A549 (cell line): ENCODE results near the gene PLXNC1. TPM values are rescaled to one million over a fixed set of nuclear protein-coding genes. Genes with fewer than 3 reads are reported as not detected.
A peak's percentile ranks its signal among the peaks of the same experiment; 100 is the strongest.

ENCODE experiments used
- ATAC-seq, 2 experiments: fragments of 200-7000 bp in 1 of 2; fragments of >200 bp in 1 of 2; cut with Nextera tagmentation in 1 of 2; cut with Tn5 transposase in 1 of 2; 3 replicates each; pipeline versions ENCODE4 v1.8.0 to v1.9.1; 2018 to 2020; ENCODE audit warnings: mild to moderate bottlenecking in 1 of 2, moderate library complexity in 1 of 2
- CTCF ChIA-PET: fragments of 300-600 bp; sonication (Branson Sonifier 250); formaldehyde crosslinking; extraction: SDS; loops from one replicate; lab custom pipeline; 2021; ENCODE audit warnings: antibody characterized with exemption, inconsistent platforms; lab: Yijun Ruan, JAX
- POLR2A ChIA-PET: fragments of 350-600 bp; formaldehyde crosslinking; extraction: SDS; loops from one replicate; lab custom pipeline; 2021; ENCODE audit warnings: antibody characterized with exemption, inconsistent platforms; lab: Yijun Ruan, JAX
- DNase-seq, 2 experiments: peaks; one replicate each; pipeline versions ENCODE4 v3.0.0 to v3.0.0-alpha.2; 2011 to 2016; ENCODE audit warnings: low read depth in 1 of 2, low spot score in 1 of 2
- FAIRE-seq: peaks from 2 replicates; lab custom pipeline; 2011; peaks lifted over from hg19 to GRCh38; lab: Jason Lieb, UNC
- H3K27ac ChIP-seq, 2 experiments: fragments of >200 bp; sonication (Bioruptor Twin); formaldehyde crosslinking; 3 replicates each; pipeline ENCODE4 v1.5.1; 2016 to 2017
- H3K4me1 ChIP-seq: fragments of >200 bp; sonication (Bioruptor Twin); formaldehyde crosslinking; 3 replicates; pipeline ENCODE4 v1.6.1; 2016
- H3K4me2 ChIP-seq: fragments of >200 bp; sonication (Bioruptor Twin); formaldehyde crosslinking; 3 replicates; pipeline ENCODE4 v1.6.1; 2016
- H3K4me3 ChIP-seq: fragments of >200 bp; sonication (Bioruptor Twin); formaldehyde crosslinking; 3 replicates; pipeline ENCODE4 v1.5.1; 2016
- H3K9me3 ChIP-seq: fragments of >200 bp; sonication (Bioruptor Twin); formaldehyde crosslinking; 3 replicates; pipeline ENCODE4 v1.6.1; 2016
- CHD2 ChIP-seq: fragments of 150-350 bp; IDR thresholded peaks from 2 replicates; pipeline ENCODE4 v1.6.1; 2014; ENCODE audit warnings: low read length; ENCODE audit not compliant: partially characterized antibody
- EHMT2 ChIP-seq: fragments of 200-600 bp; sonication (generic); IDR thresholded peaks from 2 replicates; pipeline ENCODE4 v1.6.1; 2016; ENCODE audit warnings: antibody characterized with exemption, low read depth, mild to moderate bottlenecking, moderate library complexity
- ESRRA ChIP-seq: fragments of 150-350 bp; IDR thresholded peaks from 2 replicates; pipeline ENCODE4 v1.6.1; 2014; ENCODE audit warnings: mild to moderate bottlenecking, low read length, borderline replicate concordance
- JUNB ChIP-seq: fragments of >200 bp; sonication (Bioruptor Twin); formaldehyde crosslinking; IDR thresholded peaks from 2 replicates; pipeline ENCODE4 v1.6.1; 2016
- MAFK ChIP-seq: fragments of 450-650 bp; IDR thresholded peaks from 2 replicates; pipeline ENCODE4 v1.6.1; 2014; ENCODE audit not compliant: partially characterized antibody
- MAZ ChIP-seq: fragments of 150-350 bp; IDR thresholded peaks from 2 replicates; pipeline ENCODE4 v1.6.1; 2014; ENCODE audit warnings: antibody characterized with exemption, low read depth, low read length, borderline replicate concordance
- PHF8 ChIP-seq: fragments of 200-600 bp; sonication (generic); IDR thresholded peaks from 2 replicates; pipeline ENCODE4 v1.6.1; 2016; ENCODE audit warnings: low read depth, mild to moderate bottlenecking, antibody characterized with exemption, moderate library complexity, borderline replicate concordance
- RAD21 ChIP-seq, 2 experiments: fragments of >200 bp in 1 of 2; sonication (Bioruptor Twin) in 1 of 2; formaldehyde crosslinking in 1 of 2; IDR thresholded peaks in 1 of 2; conservative IDR thresholded peaks in 1 of 2; 2 replicates in 1 of 2; 3 replicates in 1 of 2; pipeline ENCODE4 v1.6.1; 2012 to 2018; ENCODE audit warnings: inconsistent platforms in 1 of 2
- RFX5 ChIP-seq: fragments of 450-650 bp; IDR thresholded peaks from 2 replicates; pipeline ENCODE4 v1.7.1; 2014; ENCODE audit warnings: antibody characterized with exemption, mild to moderate bottlenecking, moderate library complexity
- TP53 ChIP-seq: fragments of 250-450 bp; sonication (Bioruptor Pico); IDR thresholded peaks from 2 replicates; pipeline ENCODE4 v1.5.0; 2021; ENCODE audit warnings: mild to moderate bottlenecking, moderate library complexity
- ZC3H11A ChIP-seq: fragments of 450-650 bp; IDR thresholded peaks from 2 replicates; pipeline ENCODE4 v1.6.1; 2014; ENCODE audit warnings: antibody characterized with exemption, mild to moderate bottlenecking
- WGBS: methylation state at CpG from one replicate; pipeline ENCODE4 v1.1.6; 2017; ENCODE audit errors: missing lambda C conversion rate; 5-methylcytosine and 5-hydroxymethylcytosine counted together
- polyA plus RNA-seq, 4 experiments: library from polyadenylated mRNA; depleted of rRNA in 3 of 4; stranded (reverse); fragments of >200 nt; fragmentation: RNase III in 1 of 4; extraction: RNeasy Plus Mini Kit Qiagen cat#74134 plus additional on column Dnase treatment in 1 of 4; gene quantifications; 2 replicates in 3 of 4; 3 replicates in 1 of 4; pipeline ENCODE4 v1.2.3, GENCODE V29; 2011 to 2017
- TF ChIP-seq, protein P1 (sequence below): fragments of >200 bp; sonication (Bioruptor Twin); formaldehyde crosslinking; IDR thresholded peaks from 3 replicates; pipeline ENCODE4 v1.5.1; 2016
- TF ChIP-seq, protein P2 (sequence below): fragments of 250-450 bp; sonication (Bioruptor Pico); IDR thresholded peaks from 2 replicates; pipeline ENCODE4 v1.5.0; 2021; ENCODE audit warnings: mild to moderate bottlenecking, moderate library complexity, borderline replicate concordance

The PLXNC1 gene
- polyA plus RNA-seq, 2 of the 4 experiments (the other 2 are of a cell fraction), result 0.12 to 0.50 TPM

DNA sequence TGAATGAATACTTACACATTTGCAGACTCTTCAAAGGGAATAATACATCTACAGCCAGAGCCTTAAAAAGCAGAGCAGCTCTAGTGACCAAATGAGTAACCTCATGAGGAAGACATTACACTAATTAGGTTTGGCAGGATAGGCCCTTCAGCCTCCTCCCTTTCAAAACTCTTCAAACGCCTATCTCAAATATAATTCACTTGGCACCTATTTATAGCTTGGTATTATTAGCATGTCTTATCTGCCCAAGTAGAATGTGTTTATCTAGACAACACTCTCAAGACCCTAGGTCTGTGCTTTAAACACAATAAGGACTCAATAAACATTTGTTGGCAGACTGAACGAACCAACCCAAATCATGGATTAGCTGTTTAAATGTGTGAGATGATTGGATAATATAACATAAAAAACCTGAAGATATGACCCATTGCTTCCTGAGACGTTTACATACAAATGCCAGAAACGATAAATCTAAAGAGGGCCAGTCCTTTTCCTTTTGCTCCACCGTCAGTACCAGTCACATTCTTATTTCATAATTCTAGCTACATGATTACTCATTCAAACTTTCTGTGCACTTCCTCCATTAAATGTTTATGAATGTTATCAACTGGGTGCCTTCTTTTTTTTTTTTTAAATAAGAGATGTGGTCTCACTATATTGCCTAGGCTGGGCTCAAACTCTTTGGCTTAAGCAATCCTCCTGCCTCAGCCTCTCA lies 188.0 kb downstream of the PLXNC1 start:
- ChIA-PET CTCF (interaction anchor here (0.6 to 1.1 kb wide), 2 partner anchors 15 to 30 kb away, joined by 3 to 4 read pairs; no protein-coding TSS in a partner anchor), POLR2A (no interaction called here)
- no peaks in the 10 kb centered on the region for H3K4me1 ChIP-seq
- FAIRE-seq, result no peak
- no peak overlapping the region for H3K27ac ChIP-seq
- H3K4me2 ChIP-seq, result no peak overlapping the region
- 85% methylated on average over 5 of the region's 5 CpGs for WGBS
- DNase-seq, result no peak
- no peak for ATAC-seq
- no peak overlapping the region for H3K4me3 ChIP-seq
- TF ChIP-seq, protein P1, sequence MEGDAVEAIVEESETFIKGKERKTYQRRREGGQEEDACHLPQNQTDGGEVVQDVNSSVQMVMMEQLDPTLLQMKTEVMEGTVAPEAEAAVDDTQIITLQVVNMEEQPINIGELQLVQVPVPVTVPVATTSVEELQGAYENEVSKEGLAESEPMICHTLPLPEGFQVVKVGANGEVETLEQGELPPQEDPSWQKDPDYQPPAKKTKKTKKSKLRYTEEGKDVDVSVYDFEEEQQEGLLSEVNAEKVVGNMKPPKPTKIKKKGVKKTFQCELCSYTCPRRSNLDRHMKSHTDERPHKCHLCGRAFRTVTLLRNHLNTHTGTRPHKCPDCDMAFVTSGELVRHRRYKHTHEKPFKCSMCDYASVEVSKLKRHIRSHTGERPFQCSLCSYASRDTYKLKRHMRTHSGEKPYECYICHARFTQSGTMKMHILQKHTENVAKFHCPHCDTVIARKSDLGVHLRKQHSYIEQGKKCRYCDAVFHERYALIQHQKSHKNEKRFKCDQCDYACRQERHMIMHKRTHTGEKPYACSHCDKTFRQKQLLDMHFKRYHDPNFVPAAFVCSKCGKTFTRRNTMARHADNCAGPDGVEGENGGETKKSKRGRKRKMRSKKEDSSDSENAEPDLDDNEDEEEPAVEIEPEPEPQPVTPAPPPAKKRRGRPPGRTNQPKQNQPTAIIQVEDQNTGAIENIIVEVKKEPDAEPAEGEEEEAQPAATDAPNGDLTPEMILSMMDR, result no peak
- TF ChIP-seq, all 56 proteins: peak for 0
- no peaks in the 10 kb centered on the region for H3K9me3 ChIP-seq

DNA sequence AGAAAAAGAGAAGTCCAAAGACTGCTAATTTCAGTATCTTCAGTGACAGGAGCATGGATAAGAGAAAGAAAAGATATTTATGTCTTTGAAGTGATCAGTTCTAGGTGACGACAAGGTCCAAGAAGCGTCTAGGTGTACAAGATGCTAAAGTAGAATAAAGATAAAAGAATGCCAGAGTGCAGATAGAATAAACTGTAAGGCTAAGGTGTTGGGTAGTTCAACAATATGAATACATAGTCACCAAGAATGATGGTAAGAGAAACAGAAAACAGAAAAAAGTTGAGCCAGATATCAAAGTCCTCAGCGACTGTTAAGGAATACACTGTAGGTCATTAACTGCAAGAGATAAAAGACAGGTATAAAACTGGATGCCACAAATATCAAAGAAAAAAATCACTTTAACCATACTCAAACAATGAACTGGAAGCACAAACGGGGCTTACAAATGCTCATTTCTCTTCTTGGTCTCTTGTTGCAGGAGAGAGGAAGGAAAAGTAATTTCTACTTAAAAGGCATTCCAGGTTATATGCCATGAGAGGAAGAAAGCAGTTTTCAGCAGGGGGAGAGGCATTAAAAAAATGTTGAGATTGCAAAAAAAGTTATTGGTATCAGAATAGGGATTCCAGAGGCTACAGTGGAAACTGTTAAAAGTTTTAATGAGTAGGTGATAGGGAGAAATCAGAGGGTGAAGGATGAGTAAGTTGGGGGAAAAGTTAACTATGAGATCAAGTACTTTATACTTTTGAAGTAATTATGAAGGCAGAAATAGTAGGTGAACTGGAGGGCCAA lies 189.8 kb downstream of the PLXNC1 start:
- FAIRE-seq (no peak), DNase-seq (no peak), ATAC-seq (no peak)
- TF ChIP-seq MAFK (peak; percentile 61), PHF8 (no peak)
- WGBS, result 89% methylated on average over 4 of the region's 4 CpGs
- Histone ChIP-seq H3K4me3 (no peak overlapping the region), H3K4me1 (no peaks in the 10 kb centered on the region), H3K4me2 (no peak overlapping the region), H3K27ac (no peak overlapping the region), H3K9me3 (no peaks in the 10 kb centered on the region)
- ChIA-PET POLR2A (no interaction called here), CTCF (no interaction called here)

DNA sequence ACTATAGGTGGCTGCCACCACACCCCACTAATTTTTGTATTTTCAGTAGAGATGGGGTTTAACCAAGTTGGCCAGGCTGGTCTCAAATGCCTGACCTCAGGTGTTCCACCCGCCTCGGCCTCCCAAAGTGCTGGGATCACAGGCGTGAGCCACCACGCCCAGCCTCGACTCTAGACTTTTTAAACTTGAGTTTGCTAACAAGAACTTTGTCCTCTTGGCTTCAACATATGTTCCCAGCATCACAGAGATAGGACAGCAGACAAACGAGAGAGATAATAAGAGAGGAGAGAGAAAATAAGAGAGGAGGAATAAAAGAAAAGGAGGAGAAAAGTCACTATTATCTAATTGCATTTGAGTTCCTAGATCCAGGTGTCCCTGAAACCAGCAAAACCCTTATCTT lies 192.2 kb downstream of the PLXNC1 start:
- Histone ChIP-seq H3K4me1 (no peaks in the 10 kb centered on the region), H3K27ac (no peak overlapping the region), H3K4me3 (no peak overlapping the region), H3K4me2 (no peak overlapping the region), H3K9me3 (0 out of 3 replicates have a peak, but pooled peaks cover 4% of the 10 kb centered on the region)
- ChIA-PET POLR2A (no interaction called here), CTCF (no interaction called here)
- DNase-seq, result no peak
- ATAC-seq, result no peak
- TF ChIP-seq RAD21 (conservative IDR thresholded peaks at IDR 0.05 in 1 of 2, IDR thresholded peaks at IDR 0.05 in 1 of 2), result no peak
- 94% methylated on average over 6 of the region's 6 CpGs for WGBS
- no peak for FAIRE-seq

DNA sequence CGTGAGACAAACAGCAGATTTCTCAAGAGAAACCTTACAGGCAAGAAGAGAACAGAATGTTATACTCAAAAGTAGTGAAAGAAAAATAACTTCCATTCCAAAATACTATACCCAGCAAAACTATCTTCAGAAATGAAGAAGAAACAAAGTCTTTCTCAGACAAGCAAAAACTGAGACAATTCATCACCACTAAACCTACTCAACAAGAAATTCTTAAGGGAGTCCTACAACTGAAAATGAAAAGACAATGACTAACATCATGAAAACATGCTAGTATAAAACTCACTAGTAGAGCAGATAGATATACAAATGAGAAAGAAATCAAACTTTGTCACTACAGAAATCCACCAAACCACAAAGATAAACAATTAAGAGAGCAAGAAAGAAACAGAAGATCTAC lies 204.8 kb downstream of the PLXNC1 start:
- no peak for FAIRE-seq
- no peak overlapping the region for H3K4me2 ChIP-seq
- ChIA-PET CTCF (no interaction called here), POLR2A (no interaction called here)
- no peak overlapping the region for H3K4me3 ChIP-seq
- no peak overlapping the region for H3K27ac ChIP-seq
- peaks cover 57% of the 10 kb centered on the region for H3K9me3 ChIP-seq
- WGBS, result 44% methylated on average over 1 of the region's 1 CpG
- H3K4me1 ChIP-seq, result no peaks in the 10 kb centered on the region
- TF ChIP-seq TP53 (CRISPR knock-in tag) (no peak), MAZ (no peak), ESRRA (no peak), RFX5 (no peak), JUNB (no peak), EHMT2 (no peak), ZC3H11A (no peak), CHD2 (no peak)
- TF ChIP-seq, protein P2, sequence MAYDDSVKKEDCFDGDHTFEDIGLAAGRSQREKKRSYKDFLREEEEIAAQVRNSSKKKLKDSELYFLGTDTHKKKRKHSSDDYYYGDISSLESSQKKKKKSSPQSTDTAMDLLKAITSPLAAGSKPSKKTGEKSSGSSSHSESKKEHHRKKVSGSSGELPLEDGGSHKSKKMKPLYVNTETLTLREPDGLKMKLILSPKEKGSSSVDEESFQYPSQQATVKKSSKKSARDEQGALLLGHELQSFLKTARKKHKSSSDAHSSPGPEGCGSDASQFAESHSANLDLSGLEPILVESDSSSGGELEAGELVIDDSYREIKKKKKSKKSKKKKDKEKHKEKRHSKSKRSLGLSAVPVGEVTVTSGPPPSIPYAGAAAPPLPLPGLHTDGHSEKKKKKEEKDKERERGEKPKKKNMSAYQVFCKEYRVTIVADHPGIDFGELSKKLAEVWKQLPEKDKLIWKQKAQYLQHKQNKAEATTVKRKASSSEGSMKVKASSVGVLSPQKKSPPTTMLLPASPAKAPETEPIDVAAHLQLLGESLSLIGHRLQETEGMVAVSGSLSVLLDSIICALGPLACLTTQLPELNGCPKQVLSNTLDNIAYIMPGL, result no peak
- no peak for ATAC-seq
- no peak for DNase-seq
